Stomach (tissue), 9 donors: ENCODE results near the gene TPCN2. TPM values are rescaled to one million over a fixed set of nuclear protein-coding genes. Genes with fewer than 3 reads are reported as not detected.
A peak's percentile ranks its signal among the peaks of the same experiment; 100 is the strongest.

ENCODE experiments used
- DNase-seq, 2 donors: peaks; one replicate each; pipeline versions ENCODE4 v3.0.0 to v3.0.0-alpha.2; 2013 to 2019
- H3K27ac ChIP-seq, 5 donors: fragments of 200-600 bp in 4 of 5; sonication (generic) in 4 of 5; one replicate each; pipeline ENCODE4 v1.5.1; 2013 to 2019; ENCODE audit warnings: mild to moderate bottlenecking in 1 of 5, moderate library complexity in 1 of 5
- H3K27me3 ChIP-seq, 3 donors: fragments of 200-600 bp; sonication (generic); one replicate each; pipeline ENCODE4 v1.5.1; 2017 to 2019; ENCODE audit warnings: mixed run types in 1 of 3
- H3K36me3 ChIP-seq, 4 donors: fragments of 200-600 bp; sonication (generic); 1 replicate in 3 of 4; 2 replicates in 1 of 4; pipeline ENCODE4 v1.5.1; 2016 to 2019
- H3K4me1 ChIP-seq, 4 donors: fragments of 200-600 bp; sonication (generic); one replicate each; pipeline ENCODE4 v1.5.1; 2016 to 2019
- H3K4me3 ChIP-seq, 4 donors: fragments of 200-600 bp; sonication (generic) in 3 of 4; one replicate each; pipeline ENCODE4 v1.5.1; 2016 to 2019; ENCODE audit warnings: mild to moderate bottlenecking in 1 of 4
- H3K9me3 ChIP-seq, 4 donors: fragments of 200-600 bp; sonication (generic); one replicate each; pipeline ENCODE4 v1.5.1; 2016 to 2019
- EP300 ChIP-seq: sonication (generic); formaldehyde crosslinking; IDR thresholded peaks from one replicate; pipeline ENCODE4 v1.6.1; 2017; ENCODE audit warnings: antibody characterized with exemption
- POLR2A ChIP-seq, 4 donors: fragments of 450-650 bp; IDR thresholded peaks; one replicate each; pipeline ENCODE4 v1.6.1; 2016; ENCODE audit warnings: antibody characterized with exemption in 4 of 4, control low read depth in 2 of 4, mild to moderate bottlenecking in 1 of 4, moderate library complexity in 1 of 4
- POLR2AphosphoS5 ChIP-seq, 3 donors: sonication (generic); formaldehyde crosslinking; IDR thresholded peaks; one replicate each; pipeline ENCODE4 v1.6.1; 2016; ENCODE audit warnings: antibody characterized with exemption in 3 of 3
- WGBS, 5 donors: extraction: QIAGEN DNeasy Blood & Tissue Kit in 3 of 5; methylation state at CpG; one replicate each; pipeline versions ENCODE4 v1.1.5 to v1.1.7; 2013 to 2018; 5-methylcytosine and 5-hydroxymethylcytosine counted together
- intact Hi-C: fragments of 100-400 bp; cut with DNase I; formaldehyde crosslinking; loops from one replicate; pipeline ENCODE4 v1.15.1; 2023; ENCODE audit warnings: low total_unique reads
- polyA plus RNA-seq, 3 donors: library from polyadenylated mRNA; stranded (reverse); fragments of 200-250 nt; gene quantifications; one replicate each; pipeline ENCODE4 v1.2.3, GENCODE V29; 2013
- small RNA-seq, 4 donors: library from RNA; depleted of rRNA; stranded (forward); fragments of <200 nt; gene quantifications; one replicate each; pipeline ENCODE3, GENCODE V24; 2016
- total RNA-seq, 5 donors: library from RNA; depleted of rRNA; stranded (reverse); fragments of >200 nt; gene quantifications; one replicate each; pipeline versions ENCODE4 v1.1.0 to v1.2.3, GENCODE V29; 2014 to 2016
- TF ChIP-seq, protein P1 (sequence below), 7 experiments: fragments of 450-650 bp in 4 of 7; fragments of 200-600 bp in 3 of 7; sonication (generic) in 3 of 7; IDR thresholded peaks; one replicate each; pipeline ENCODE4 v1.5.1; 2016 to 2019; ENCODE audit warnings: antibody characterized with exemption in 7 of 7, control low read depth in 2 of 7, mild to moderate bottlenecking in 1 of 7
- donor health status: healthy with polysubstance abuse.
- donor health status: Bipolar disorder and iron deficiency.
- donor health status: healthy.

Gene TPCN2
- total and polyA plus RNA-seq, 8 donors, result 6.4 to 66.1 (median 27.2) TPM

DNA sequence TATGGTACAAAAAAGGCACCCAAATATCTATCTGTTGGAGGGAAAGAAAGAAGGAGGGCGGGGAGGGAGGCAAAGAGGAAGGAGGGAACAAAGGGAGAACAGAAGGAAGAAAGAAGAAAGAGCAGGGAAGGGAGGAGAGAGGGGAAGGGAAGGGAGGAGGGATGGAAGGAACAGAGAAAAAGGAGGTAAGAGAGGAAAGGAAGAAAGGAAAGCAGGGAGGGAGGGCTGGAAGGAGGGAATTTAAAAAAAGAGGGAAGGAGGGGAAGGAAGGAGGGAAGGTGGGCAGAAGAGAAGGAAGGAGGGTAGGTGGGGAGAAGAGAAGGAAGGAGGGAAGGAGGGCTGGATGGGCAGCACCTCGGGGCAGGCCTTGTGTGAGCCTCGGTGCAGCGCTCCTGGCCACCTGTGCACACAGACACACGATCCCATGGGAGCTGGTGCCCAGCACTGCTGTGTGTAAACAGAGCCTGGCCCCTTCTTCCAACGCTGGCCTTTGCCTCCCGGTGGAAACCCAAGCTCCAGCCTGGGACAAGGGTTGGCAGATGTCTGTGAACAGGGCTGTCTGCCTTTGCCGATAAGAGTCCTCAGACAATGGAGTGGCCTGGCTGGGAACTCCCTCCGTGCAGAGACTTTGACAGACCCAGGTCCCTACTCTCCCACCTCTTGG, 130.2 kb downstream of the TPCN2 start:
- H3K4me1 ChIP-seq, result no peaks in the 10 kb centered on the region
- DNase-seq, result peak in 1 of 2 donors; percentile 50
- H3K4me3 ChIP-seq, result no peak overlapping the region
- no peaks in the 10 kb centered on the region for H3K27me3 ChIP-seq
- H3K27ac ChIP-seq, result no peak overlapping the region
- 35 to 61% (median 48%) methylated on average over 9 of the region's 9 CpGs for WGBS, 5 donors
- no peaks in the 10 kb centered on the region for H3K36me3 ChIP-seq
- peaks cover 0 to 8% (median 6%) of the 10 kb centered on the region in 4 donors for H3K9me3 ChIP-seq
- TF ChIP-seq EP300 (no peak), POLR2A (IDR thresholded peaks at IDR 0.05) (no peak), POLR2AphosphoS5 (IDR thresholded peaks at IDR 0.05) (no peak)
- TF ChIP-seq, protein P1, sequence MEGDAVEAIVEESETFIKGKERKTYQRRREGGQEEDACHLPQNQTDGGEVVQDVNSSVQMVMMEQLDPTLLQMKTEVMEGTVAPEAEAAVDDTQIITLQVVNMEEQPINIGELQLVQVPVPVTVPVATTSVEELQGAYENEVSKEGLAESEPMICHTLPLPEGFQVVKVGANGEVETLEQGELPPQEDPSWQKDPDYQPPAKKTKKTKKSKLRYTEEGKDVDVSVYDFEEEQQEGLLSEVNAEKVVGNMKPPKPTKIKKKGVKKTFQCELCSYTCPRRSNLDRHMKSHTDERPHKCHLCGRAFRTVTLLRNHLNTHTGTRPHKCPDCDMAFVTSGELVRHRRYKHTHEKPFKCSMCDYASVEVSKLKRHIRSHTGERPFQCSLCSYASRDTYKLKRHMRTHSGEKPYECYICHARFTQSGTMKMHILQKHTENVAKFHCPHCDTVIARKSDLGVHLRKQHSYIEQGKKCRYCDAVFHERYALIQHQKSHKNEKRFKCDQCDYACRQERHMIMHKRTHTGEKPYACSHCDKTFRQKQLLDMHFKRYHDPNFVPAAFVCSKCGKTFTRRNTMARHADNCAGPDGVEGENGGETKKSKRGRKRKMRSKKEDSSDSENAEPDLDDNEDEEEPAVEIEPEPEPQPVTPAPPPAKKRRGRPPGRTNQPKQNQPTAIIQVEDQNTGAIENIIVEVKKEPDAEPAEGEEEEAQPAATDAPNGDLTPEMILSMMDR (IDR thresholded peaks at IDR 0.05), result no peak
- intact Hi-C loops, result no loop called here

DNA sequence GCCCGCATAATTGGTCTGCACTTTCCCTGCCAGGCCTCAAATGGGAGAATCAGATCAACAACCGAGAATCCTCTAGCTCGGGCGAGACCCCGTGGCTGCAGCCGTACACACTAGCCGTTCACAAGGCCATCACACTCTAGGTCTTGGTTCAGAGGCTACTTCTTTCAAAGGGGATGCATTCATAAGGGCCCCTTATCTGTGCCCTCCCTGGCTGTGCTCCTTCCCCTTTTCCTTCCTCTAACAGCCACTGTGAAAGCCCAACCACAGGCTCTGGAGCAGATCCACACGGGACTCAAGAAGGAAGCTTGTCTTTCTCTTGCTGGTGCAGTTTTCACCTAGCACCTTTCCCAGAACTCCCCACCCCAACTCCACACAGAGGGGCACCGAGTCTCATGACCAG, 131.5 kb downstream of the TPCN2 start:
- DNase-seq, result no peak
- no peak overlapping the region for H3K4me3 ChIP-seq
- TF ChIP-seq, protein P1 (IDR thresholded peaks at IDR 0.05), result no peak
- TF ChIP-seq POLR2A (IDR thresholded peaks at IDR 0.05) (no peak), POLR2AphosphoS5 (IDR thresholded peaks at IDR 0.05) (no peak), EP300 (no peak)
- H3K27me3 ChIP-seq, result no peaks in the 10 kb centered on the region
- H3K27ac ChIP-seq, result no peak overlapping the region
- no peaks in the 10 kb centered on the region for H3K4me1 ChIP-seq
- H3K36me3 ChIP-seq, result no peaks in the 10 kb centered on the region
- intact Hi-C loops, result no loop called here
- 85 to 89% (median 87%) methylated on average over 9 of the region's 9 CpGs for WGBS, 5 donors
- H3K9me3 ChIP-seq, result peaks cover 0 to 8% (median 5%) of the 10 kb centered on the region in 4 donors

DNA sequence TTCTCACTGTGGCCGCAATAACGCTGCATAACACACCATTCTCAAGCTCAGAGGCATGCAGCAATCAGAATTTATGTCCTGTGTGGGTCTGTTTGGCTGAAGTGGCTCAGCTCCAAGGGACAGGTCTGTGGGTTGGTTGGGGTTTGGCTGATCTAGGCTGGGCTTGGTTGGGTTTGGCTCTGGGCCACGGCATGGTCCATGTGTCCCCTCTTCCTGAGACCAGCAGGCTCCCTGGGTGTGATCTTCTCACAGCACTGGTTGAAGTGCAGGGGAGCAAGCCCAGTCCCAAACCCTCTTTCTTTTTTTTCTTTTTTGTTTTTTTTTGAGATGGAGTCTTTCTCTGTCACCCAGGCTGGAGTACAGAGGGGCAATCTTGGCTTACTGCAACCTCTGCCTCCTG, 132.0 kb downstream of the TPCN2 start:
- intact Hi-C loops, result no loop called here
- no peaks in the 10 kb centered on the region for H3K27me3 ChIP-seq
- WGBS, 5 donors, result 90 to 97% (median 94%) methylated on average over 3 of the region's 3 CpGs
- no peak overlapping the region for H3K27ac ChIP-seq
- H3K9me3 ChIP-seq, result peaks cover 0 to 5% (median 2%) of the 10 kb centered on the region in 4 donors
- DNase-seq, result no peak
- no peaks in the 10 kb centered on the region for H3K4me1 ChIP-seq
- no peaks in the 10 kb centered on the region for H3K36me3 ChIP-seq
- no peak overlapping the region for H3K4me3 ChIP-seq
- TF ChIP-seq POLR2A (IDR thresholded peaks at IDR 0.05) (no peak), EP300 (no peak)

GRCh38 chr11:69183613-69184012, 134.9 kb downstream of the TPCN2 start:
- Histone ChIP-seq H3K9me3 (peaks cover 0 to 23% (median 15%) of the 10 kb centered on the region in 4 donors), H3K36me3 (no peaks in the 10 kb centered on the region), H3K27ac (no peak overlapping the region), H3K4me1 (no peaks in the 10 kb centered on the region), H3K27me3 (peaks cover 0 to 12% (median 0%) of the 10 kb centered on the region in 3 donors), H3K4me3 (no peak overlapping the region)
- no peak for DNase-seq
- intact Hi-C loops, result no loop called here
- 66 to 80% (median 71%) methylated on average over 7 to 8 of the region's 8 CpGs for WGBS, 5 donors
- TF ChIP-seq POLR2AphosphoS5 (IDR thresholded peaks at IDR 0.05) (no peak), POLR2A (IDR thresholded peaks at IDR 0.05) (no peak)
- TF ChIP-seq, protein P1 (IDR thresholded peaks at IDR 0.05), result no peak

Small RNA genes lying within 50 kb of the gene (small RNA-seq; reads per million reads assigned to genes)
- 0 to 0.15 (median 0.05) reads per million in 4 donors for gene MIR3164

Other genes starting within 250 kb of the TPCN2 start
- 100 to 1,000 TPM in 1 of 5 donors, 10 to 100 TPM in 4; 17.0 to 103 (median 61.7) TPM for gene CPT1A, start 207.0 kb upstream of the TPCN2 start, total RNA-seq
- gene CPT1A, start 207.0 kb upstream of the TPCN2 start, polyA plus RNA-seq, result 10 to 100 TPM in 2 of 3 donors, 1 to 10 TPM in 1; 7.0 to 10.5 (median 10.3) TPM
- gene MRPL21, start 145.1 kb upstream of the TPCN2 start, total RNA-seq, result 100 to 1,000 TPM in 2 of 5 donors, 10 to 100 TPM in 3; 30.6 to 185 (median 56.7) TPM
- gene MRPL21, start 145.1 kb upstream of the TPCN2 start, polyA plus RNA-seq, result 100 to 1,000 TPM in 1 of 3 donors, 10 to 100 TPM in 2; 92.1 to 112 (median 93.1) TPM
- gene IGHMBP2, start 145.0 kb upstream of the TPCN2 start, total RNA-seq, result 100 to 1,000 TPM in 1 of 5 donors, 10 to 100 TPM in 3, 1 to 10 TPM in 1; 8.8 to 133 (median 25.6) TPM
- gene IGHMBP2, start 145.0 kb upstream of the TPCN2 start, polyA plus RNA-seq, result 10 to 100 TPM in 2 of 3 donors, 1 to 10 TPM in 1; 9.2 to 14.2 (median 11.3) TPM
- under 1 TPM in 1 of 5 donors, not detected in 4; 0.92 TPM for gene MRGPRD, start 67.9 kb upstream of the TPCN2 start, total RNA-seq
- gene MRGPRD, start 67.9 kb upstream of the TPCN2 start, polyA plus RNA-seq, result not detected
- 100 to 1,000 TPM in 1 of 5 donors, 10 to 100 TPM in 4; 16.2 to 123 (median 83.9) TPM for gene MRGPRF, start 35.7 kb upstream of the TPCN2 start, total RNA-seq
- 10 to 100 TPM in 1 of 3 donors, 1 to 10 TPM in 2; 6.7 to 23.4 (median 7.8) TPM for gene MRGPRF, start 35.7 kb upstream of the TPCN2 start, polyA plus RNA-seq
- 10 to 100 TPM in 2 of 5 donors, 1 to 10 TPM in 2, not detected in 1; 1.2 to 31.2 (median 14.7) TPM for gene SMIM38, start 107.0 kb downstream of the TPCN2 start, total RNA-seq
- gene SMIM38, start 107.0 kb downstream of the TPCN2 start, polyA plus RNA-seq, result 10 to 100 TPM in 1 of 3 donors, 1 to 10 TPM in 2; 1.9 to 22.7 (median 8.1) TPM
- 10 to 100 TPM in 1 of 5 donors, 1 to 10 TPM in 1, under 1 TPM in 1, not detected in 2; 0.92 to 11.7 (median 1.9) TPM for gene MYEOV, start 245.2 kb downstream of the TPCN2 start, total RNA-seq
- 10 to 100 TPM in 2 of 3 donors, 1 to 10 TPM in 1; 5.3 to 41.5 (median 16.4) TPM for gene MYEOV, start 245.2 kb downstream of the TPCN2 start, polyA plus RNA-seq